Left forelimb (tissue), 1 donor: ENCODE data around the gene MATR3.
"Not testable (repeated sequence)": the region's sequence is repeated elsewhere in the genome, so short reads cannot be mapped to it uniquely, and the experiment has no call there.

Source experiments
- DNase-seq: peaks from one replicate; pipeline ENCODE4 v3.0.0-alpha.2; 2018; ENCODE audit warnings: low spot score

The MATR3 gene

GRCh38 chr5:139297439-139298133 is 4.0 kb downstream of the MATR3 start:
- no peak for DNase-seq

GRCh38 chr5:139298242-139298641 is 4.7 kb downstream of the MATR3 start:
- DNase-seq: no peak

- DNase-seq: no peak
These were observed 5.9 kb downstream of the MATR3 start for GRCh38 chr5:139299486-139299885.

- no peak for DNase-seq
These were observed 8.4 kb downstream of the MATR3 start for GRCh38 chr5:139301808-139302499.

GRCh38 chr5:139304391-139305324 is 11.1 kb downstream of the MATR3 start:
- DNase-seq: no peak

- DNase-seq: no peak
These were observed 12.7 kb downstream of the MATR3 start for GRCh38 chr5:139306197-139306596.

GRCh38 chr5:139306628-139307379 is 13.3 kb downstream of the MATR3 start:
- DNase-seq: no peak

- no peak for DNase-seq
These were observed 15.3 kb downstream of the MATR3 start for GRCh38 chr5:139308797-139309196.

GRCh38 chr5:139310715-139311186 is 17.2 kb downstream of the MATR3 start:
- not testable (repeated sequence) for DNase-seq

GRCh38 chr5:139312075-139312474 is 18.5 kb downstream of the MATR3 start:
- DNase-seq: no peak

GRCh38 chr5:139314276-139314675 is 20.7 kb downstream of the MATR3 start:
- no peak for DNase-seq

- DNase-seq: no peak
These were observed 21.6 kb downstream of the MATR3 start for GRCh38 chr5:139315056-139315615.

- no peak for DNase-seq
These were observed 42.3 kb downstream of the MATR3 start for GRCh38 chr5:139335811-139336210.

GRCh38 chr5:139340051-139340450 is 46.5 kb downstream of the MATR3 start:
- DNase-seq: no peak

- DNase-seq: no peak
These were observed 47.7 kb downstream of the MATR3 start for GRCh38 chr5:139341187-139341688.

GRCh38 chr5:139341689-139342422 is 48.3 kb downstream of the MATR3 start, which contains the start of gene PAIP2:
Gene PAIP2 (plus strand): TSS chr5:139341854. CDS start chr5:139363785, 21,931 bp downstream.
- DNase-seq: peak; percentile 98

GRCh38 chr5:139342423-139342723 is 48.8 kb downstream of the MATR3 start:
- DNase-seq: no peak

GRCh38 chr5:139343476-139343875 is 49.9 kb downstream of the MATR3 start:
- no peak for DNase-seq

GRCh38 chr5:139344177-139344576 is 50.6 kb downstream of the MATR3 start:
- no peak for DNase-seq

- not testable (repeated sequence) for DNase-seq
These were observed 51.9 kb downstream of the MATR3 start for GRCh38 chr5:139345442-139345841.
